Peyer's patch (tissue), 4 donors: ENCODE results near the gene AFG3L2.

Experiments
- POLR2A ChIP-seq, 2 donors: fragments of 450-650 bp; IDR thresholded peaks; one replicate each; pipeline ENCODE4 v1.5.1; 2017; ENCODE audit warnings: antibody characterized with exemption in 2 of 2, mild to moderate bottlenecking in 2 of 2, moderate library complexity in 2 of 2
- TF ChIP-seq, protein P1 (sequence below), 6 experiments: fragments of 450-650 bp in 4 of 6; fragments of 200-600 bp in 2 of 6; sonication (generic) in 1 of 6; IDR thresholded peaks; one replicate each; pipeline ENCODE4 v1.5.1; 2017 to 2019; ENCODE audit warnings: antibody characterized with exemption in 6 of 6, mild to moderate bottlenecking in 3 of 6, moderate library complexity in 1 of 6

DNA sequence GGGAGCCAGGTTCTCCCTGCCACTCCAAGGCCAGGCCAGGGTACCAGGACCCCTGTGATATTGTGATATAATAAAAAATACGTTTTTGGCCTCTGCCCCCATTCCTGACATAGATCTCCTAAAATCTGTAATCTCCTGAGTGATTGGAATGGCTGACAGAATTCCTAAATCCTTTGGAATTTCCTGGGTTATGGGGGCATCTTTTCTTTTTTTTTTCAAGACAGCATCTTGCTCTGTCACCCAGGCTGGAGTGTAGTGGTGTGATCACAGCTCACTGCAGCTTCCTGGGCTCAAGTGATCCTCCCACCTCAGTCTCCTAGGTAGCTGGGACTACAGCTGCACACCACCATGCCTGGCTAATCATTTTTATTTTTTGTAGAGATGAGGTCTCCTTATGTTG, 95.2 kb downstream of the AFG3L2 start:
- no peak for TF ChIP-seq POLR2A (IDR thresholded peaks at IDR 0.05)
- TF ChIP-seq, protein P1, sequence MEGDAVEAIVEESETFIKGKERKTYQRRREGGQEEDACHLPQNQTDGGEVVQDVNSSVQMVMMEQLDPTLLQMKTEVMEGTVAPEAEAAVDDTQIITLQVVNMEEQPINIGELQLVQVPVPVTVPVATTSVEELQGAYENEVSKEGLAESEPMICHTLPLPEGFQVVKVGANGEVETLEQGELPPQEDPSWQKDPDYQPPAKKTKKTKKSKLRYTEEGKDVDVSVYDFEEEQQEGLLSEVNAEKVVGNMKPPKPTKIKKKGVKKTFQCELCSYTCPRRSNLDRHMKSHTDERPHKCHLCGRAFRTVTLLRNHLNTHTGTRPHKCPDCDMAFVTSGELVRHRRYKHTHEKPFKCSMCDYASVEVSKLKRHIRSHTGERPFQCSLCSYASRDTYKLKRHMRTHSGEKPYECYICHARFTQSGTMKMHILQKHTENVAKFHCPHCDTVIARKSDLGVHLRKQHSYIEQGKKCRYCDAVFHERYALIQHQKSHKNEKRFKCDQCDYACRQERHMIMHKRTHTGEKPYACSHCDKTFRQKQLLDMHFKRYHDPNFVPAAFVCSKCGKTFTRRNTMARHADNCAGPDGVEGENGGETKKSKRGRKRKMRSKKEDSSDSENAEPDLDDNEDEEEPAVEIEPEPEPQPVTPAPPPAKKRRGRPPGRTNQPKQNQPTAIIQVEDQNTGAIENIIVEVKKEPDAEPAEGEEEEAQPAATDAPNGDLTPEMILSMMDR (IDR thresholded peaks at IDR 0.05), result no peak
